OCI-LY7 (cell line): ENCODE measurements around the gene SEMA3C. TPM values are rescaled to one million over a fixed set of nuclear protein-coding genes. Genes with fewer than 3 reads are reported as not detected.

ENCODE experiments used
- BruUV-seq: library from RNA; stranded (reverse); fragments of 400-500 nt; replicated peaks from 2 replicates; lab custom pipeline; 2021; lab: Mats Ljungman, UMichigan
- CTCF ChIA-PET: fragments of 300-600 bp; sonication (Branson Sonifier 250); formaldehyde crosslinking; loops from one replicate; lab custom pipeline; 2022; ENCODE audit warnings: antibody characterized with exemption; ENCODE audit not compliant: unreplicated experiment; lab: Charles Lee
- POLR2A ChIA-PET: fragments of 300-600 bp; sonication (Branson Sonifier 250); formaldehyde crosslinking; loops from one replicate; lab custom pipeline; 2022; ENCODE audit warnings: antibody characterized with exemption; lab: Charles Lee
- DNase-seq: peaks from one replicate; pipeline ENCODE4 v3.0.0-alpha.2; 2015; ENCODE audit warnings: low spot score
- H2AFZ ChIP-seq: fragments of 200-600 bp; sonication (generic), shearing (Covaris generic); 2 replicates; pipeline ENCODE4 v1.6.1; 2014; ENCODE audit warnings: mild to moderate bottlenecking, antibody characterized with exemption, low read length, moderate library complexity
- H3K27ac ChIP-seq: fragments of 200-600 bp; sonication (generic); 2 replicates; pipeline ENCODE4 v1.5.1; 2014; ENCODE audit warnings: mixed run types, low read depth, mild to moderate bottlenecking, moderate library complexity, low read length, inconsistent platforms; ENCODE audit not compliant: poor library complexity, severe bottlenecking
- H3K36me3 ChIP-seq: fragments of 200-600 bp; sonication (generic); 2 replicates; pipeline ENCODE4 v1.6.1; 2014; ENCODE audit warnings: mild to moderate bottlenecking, antibody characterized with exemption, low read length, moderate library complexity, mixed read lengths; ENCODE audit not compliant: insufficient read depth
- H3K4me1 ChIP-seq: fragments of 200-600 bp; sonication (generic); 2 replicates; pipeline ENCODE4 v1.5.1; 2014; ENCODE audit warnings: mild to moderate bottlenecking, low read length; ENCODE audit not compliant: insufficient read depth, poor library complexity, severe bottlenecking
- H3K4me2 ChIP-seq: fragments of 200-600 bp; sonication (generic); 2 replicates; pipeline ENCODE4 v1.6.1; 2014; ENCODE audit warnings: mild to moderate bottlenecking, low read length
- H3K4me3 ChIP-seq: fragments of 200-600 bp; sonication (generic); 2 replicates; pipeline ENCODE4 v1.5.1; 2014; ENCODE audit warnings: mild to moderate bottlenecking, low read depth, low read length; ENCODE audit not compliant: poor library complexity, severe bottlenecking
- H3K79me2 ChIP-seq: fragments of 200-600 bp; sonication (generic); 2 replicates; pipeline ENCODE4 v1.6.1; 2016; ENCODE audit warnings: low read depth, mild to moderate bottlenecking, low read length, moderate library complexity, mixed read lengths; ENCODE audit not compliant: insufficient read depth
- H3K9me2 ChIP-seq: fragments of 200-600 bp; sonication (generic); 2 replicates; pipeline ENCODE4 v1.6.1; 2016; ENCODE audit warnings: mild to moderate bottlenecking, low read length, mixed read lengths; ENCODE audit not compliant: insufficient read depth
- H3K9me3 ChIP-seq: fragments of 200-600 bp; sonication (generic); 2 replicates; pipeline ENCODE4 v1.6.1; 2014; ENCODE audit warnings: mild to moderate bottlenecking, mixed run types, low read length, mixed read lengths
- H4K20me1 ChIP-seq: fragments of 200-600 bp; sonication (generic); 2 replicates; pipeline ENCODE4 v1.6.1; 2014; ENCODE audit warnings: mild to moderate bottlenecking, antibody characterized with exemption, low read length, moderate library complexity, mixed read lengths; ENCODE audit not compliant: insufficient read depth
- EZH2phosphoT487 ChIP-seq: fragments of 200-600 bp; sonication (generic); IDR thresholded peaks from 2 replicates; pipeline ENCODE4 v1.6.1; 2018; ENCODE audit warnings: low read depth, borderline replicate concordance, mild to moderate bottlenecking, mixed run types, antibody characterized with exemption, low read length, moderate library complexity, mixed read lengths
- intact Hi-C: fragments of 100-400 bp; cut with micrococcal nuclease; formaldehyde crosslinking; loops from one replicate; pipeline ENCODE4 v1.10.0; 2022; ENCODE audit not compliant: unreplicated experiment
- total RNA-seq, 2 experiments: library from RNA; depleted of rRNA in 1 of 2; stranded (reverse); fragments of >200 nt in 1 of 2; shearing (Covaris generic) in 1 of 2; gene quantifications; 2 replicates each; pipeline ENCODE4 v1.2.3, GENCODE V29; 2014 to 2022
- TF ChIP-seq, protein P1 (sequence below): fragments of 200-600 bp; sonication (generic); conservative IDR thresholded peaks from 2 replicates; pipeline ENCODE4 v1.5.1; 2014; ENCODE audit warnings: mild to moderate bottlenecking, antibody characterized with exemption, low read length, moderate library complexity, mixed read lengths

The SEMA3C gene
- total RNA-seq, 2 experiments from 2014 or later = not detected

DNA sequence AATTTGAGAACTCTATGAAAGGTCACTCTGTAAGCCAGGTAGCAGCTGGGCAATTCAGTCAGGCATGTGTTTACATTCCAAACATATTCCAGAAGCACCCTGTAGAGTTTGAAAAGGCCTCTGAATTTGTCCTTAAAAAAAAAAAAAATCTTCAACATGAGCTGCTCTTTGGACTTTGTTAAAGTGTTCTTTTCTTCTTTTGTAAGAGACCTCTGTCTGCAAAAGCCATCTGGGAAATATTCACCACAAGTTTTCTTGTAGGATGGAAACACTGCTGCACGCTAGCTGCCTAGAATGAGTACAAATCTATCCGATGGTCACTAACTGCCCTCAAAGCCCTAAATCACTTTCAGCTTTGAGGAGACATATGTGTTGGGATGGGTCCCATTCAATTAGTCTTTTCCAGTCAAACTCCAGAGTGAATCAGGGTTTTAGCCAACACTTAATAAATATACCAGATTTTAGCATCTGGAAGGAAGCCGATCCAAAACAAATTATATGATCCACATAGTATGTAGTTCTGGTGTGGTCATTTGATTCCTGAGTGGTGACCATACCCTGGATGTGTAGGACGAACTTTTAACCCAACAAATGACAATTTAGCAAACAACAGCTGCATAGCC, 194.5 kb downstream of the SEMA3C start:
- H3K4me1 ChIP-seq = no peaks in the 10 kb centered on the region
- no peak overlapping the region for H3K4me2 ChIP-seq
- H3K36me3 ChIP-seq = no peaks in the 10 kb centered on the region
- no peaks in the 10 kb centered on the region for H3K9me2 ChIP-seq
- no peaks in the 10 kb centered on the region for H3K79me2 ChIP-seq
- CTCF ChIA-PET = no interaction called here
- DNase-seq = no peak
- intact Hi-C loops = no loop called here
- H3K4me3 ChIP-seq = no peak overlapping the region
- H3K27ac ChIP-seq = no peak overlapping the region
- no peaks in the 10 kb centered on the region for H4K20me1 ChIP-seq
- no TSS peak for BruUV-seq
- TF ChIP-seq, protein P1, sequence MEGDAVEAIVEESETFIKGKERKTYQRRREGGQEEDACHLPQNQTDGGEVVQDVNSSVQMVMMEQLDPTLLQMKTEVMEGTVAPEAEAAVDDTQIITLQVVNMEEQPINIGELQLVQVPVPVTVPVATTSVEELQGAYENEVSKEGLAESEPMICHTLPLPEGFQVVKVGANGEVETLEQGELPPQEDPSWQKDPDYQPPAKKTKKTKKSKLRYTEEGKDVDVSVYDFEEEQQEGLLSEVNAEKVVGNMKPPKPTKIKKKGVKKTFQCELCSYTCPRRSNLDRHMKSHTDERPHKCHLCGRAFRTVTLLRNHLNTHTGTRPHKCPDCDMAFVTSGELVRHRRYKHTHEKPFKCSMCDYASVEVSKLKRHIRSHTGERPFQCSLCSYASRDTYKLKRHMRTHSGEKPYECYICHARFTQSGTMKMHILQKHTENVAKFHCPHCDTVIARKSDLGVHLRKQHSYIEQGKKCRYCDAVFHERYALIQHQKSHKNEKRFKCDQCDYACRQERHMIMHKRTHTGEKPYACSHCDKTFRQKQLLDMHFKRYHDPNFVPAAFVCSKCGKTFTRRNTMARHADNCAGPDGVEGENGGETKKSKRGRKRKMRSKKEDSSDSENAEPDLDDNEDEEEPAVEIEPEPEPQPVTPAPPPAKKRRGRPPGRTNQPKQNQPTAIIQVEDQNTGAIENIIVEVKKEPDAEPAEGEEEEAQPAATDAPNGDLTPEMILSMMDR = no peak
- no peak for TF ChIP-seq EZH2phosphoT487
- no peak overlapping the region for H2AFZ ChIP-seq
- no peaks in the 10 kb centered on the region for H3K9me3 ChIP-seq
- POLR2A ChIA-PET = interaction anchor here (0.6 kb wide), 1 partner anchor 1286 kb away, joined by 3 read pairs; no protein-coding TSS in a partner anchor

DNA sequence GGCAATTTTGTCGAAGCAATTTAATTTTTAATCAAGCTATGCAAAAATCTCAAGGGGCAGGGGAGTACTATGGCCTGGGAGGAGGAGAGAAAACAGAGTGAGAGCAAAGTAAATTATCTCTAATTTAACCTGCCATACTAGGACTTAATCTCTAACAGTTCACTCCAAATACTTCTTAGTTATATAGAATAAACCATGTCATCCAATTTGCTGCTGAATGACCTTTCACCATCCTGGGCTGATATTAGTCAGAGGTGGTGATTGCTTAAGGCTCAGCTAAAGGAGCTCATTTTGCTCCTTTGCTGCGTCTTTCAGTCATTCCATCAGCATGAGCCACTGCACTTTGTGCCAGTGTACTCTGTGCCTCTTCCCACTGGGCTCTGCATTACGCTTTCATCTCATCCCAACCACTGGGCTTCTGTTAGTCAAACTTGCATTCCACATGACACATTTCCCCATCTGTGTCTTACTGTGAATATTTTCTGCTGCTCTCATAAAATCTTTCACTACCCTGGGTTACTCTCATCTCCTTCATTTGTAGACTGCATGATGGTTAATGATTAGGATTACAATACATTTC, 196.1 kb downstream of the SEMA3C start:
- intact Hi-C loops = no loop called here
- Histone ChIP-seq H4K20me1 (no peaks in the 10 kb centered on the region), H3K27ac (no peak overlapping the region), H3K4me2 (no peak overlapping the region), H3K4me1 (no peaks in the 10 kb centered on the region), H2AFZ (no peak overlapping the region), H3K9me3 (no peaks in the 10 kb centered on the region), H3K79me2 (no peaks in the 10 kb centered on the region), H3K9me2 (no peaks in the 10 kb centered on the region), H3K36me3 (no peaks in the 10 kb centered on the region), H3K4me3 (no peak overlapping the region)
- TF ChIP-seq, protein P1 = no peak
- TF ChIP-seq EZH2phosphoT487 = no peak
- BruUV-seq = no TSS peak
- POLR2A ChIA-PET = no interaction called here
- DNase-seq = no peak
- CTCF ChIA-PET = no interaction called here

DNA sequence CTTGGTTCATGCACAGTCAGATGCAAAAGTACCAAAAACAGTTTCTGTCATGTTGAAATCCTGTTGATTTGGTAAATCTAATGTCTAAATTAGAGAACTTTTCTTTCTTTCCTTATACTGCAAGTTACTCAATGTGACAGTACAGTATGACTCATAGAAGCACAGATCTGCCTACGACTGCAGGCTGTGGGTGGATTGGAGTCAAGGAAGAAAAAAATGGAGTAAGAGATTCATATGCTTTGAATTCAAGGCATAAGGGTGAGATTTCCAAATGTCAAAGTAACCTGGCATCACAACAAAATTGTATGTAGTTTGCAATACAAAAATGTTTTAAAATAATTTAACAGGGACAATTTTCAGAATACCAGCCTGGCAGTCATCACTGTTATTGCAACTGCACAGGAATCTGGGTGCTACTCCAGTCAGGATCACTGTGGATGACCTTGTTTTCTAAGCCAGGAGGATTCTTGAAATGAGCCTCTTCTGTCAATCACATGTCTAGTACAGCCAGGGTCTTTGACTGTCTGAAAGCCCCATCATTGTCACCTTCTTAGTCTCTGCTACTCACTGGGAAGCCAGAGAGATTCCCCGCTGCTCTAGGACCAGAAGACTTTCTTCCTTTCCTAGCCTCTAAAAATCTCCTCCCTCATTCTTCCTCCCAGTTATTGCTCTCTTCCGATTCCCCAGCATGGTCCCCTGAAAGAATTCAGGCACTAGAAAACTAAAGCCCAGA, 196.8 kb downstream of the SEMA3C start:
- ChIA-PET POLR2A (no interaction called here), CTCF (no interaction called here)
- H3K27ac ChIP-seq = no peak overlapping the region
- no peaks in the 10 kb centered on the region for H3K9me2 ChIP-seq
- H4K20me1 ChIP-seq = no peaks in the 10 kb centered on the region
- no peaks in the 10 kb centered on the region for H3K9me3 ChIP-seq
- H2AFZ ChIP-seq = no peak overlapping the region
- DNase-seq = no peak
- H3K4me2 ChIP-seq = no peak overlapping the region
- no peaks in the 10 kb centered on the region for H3K79me2 ChIP-seq
- no peak overlapping the region for H3K4me3 ChIP-seq
- H3K4me1 ChIP-seq = no peaks in the 10 kb centered on the region
- intact Hi-C loops = no loop called here
- no TSS peak for BruUV-seq
- TF ChIP-seq, protein P1 = no peak
- TF ChIP-seq EZH2phosphoT487 = no peak
- no peaks in the 10 kb centered on the region for H3K36me3 ChIP-seq
